ENCODE measurements around the gene IGSF3. TPM values are rescaled to one million over a fixed set of nuclear protein-coding genes. Genes with fewer than 3 reads are reported as not detected.
"Not testable (repeated sequence)": the region's sequence is repeated elsewhere in the genome, so short reads cannot be mapped to it uniquely, and the experiment has no call there.

IGSF3 gene
- total RNA-seq, 2 experiments from 2014 or later = 0.03 to 0.91 TPM

DNA sequence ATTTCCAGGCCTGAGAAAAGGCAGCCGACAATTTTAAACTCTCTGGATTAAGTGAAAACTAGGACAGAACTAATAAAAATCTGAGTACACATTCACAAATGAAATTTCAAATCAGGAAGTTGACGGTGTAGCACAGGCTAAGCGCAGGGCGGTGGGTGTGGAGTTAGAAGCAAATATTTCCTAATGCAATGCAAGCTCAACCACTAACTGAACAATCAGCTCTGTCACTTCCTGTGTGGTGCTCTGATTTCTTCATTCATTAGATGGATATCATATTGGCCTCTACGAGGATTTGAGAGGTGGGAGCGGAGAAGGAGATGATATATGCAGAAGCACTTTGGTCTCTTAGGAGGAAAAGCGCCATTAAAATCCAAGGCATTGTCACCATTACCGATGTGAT is 61.5 kb downstream of the IGSF3 start:
- ATAC-seq; H3K36me3 Mint-ChIP-seq; H3K9me3 Mint-ChIP-seq (ENCODE audit: low read depth); DNase-seq; H3K4me3 Mint-ChIP-seq; H3K4me1 Mint-ChIP-seq; H3K27ac Mint-ChIP-seq; CTCF ChIA-PET; H3K27me3 Mint-ChIP-seq: not testable (repeated sequence)

GRCh38 chr1:116605315-116605714 is 62.2 kb downstream of the IGSF3 start:
- no peaks in the 10 kb centered on the region for H3K36me3 Mint-ChIP-seq
- CTCF ChIA-PET = no interaction called here
- H3K4me1 Mint-ChIP-seq = peaks cover 2% of the 10 kb centered on the region
- ATAC-seq = no peak
- no peaks in the 10 kb centered on the region for H3K27me3 Mint-ChIP-seq
- H3K9me3 Mint-ChIP-seq (ENCODE audit: low read depth) = no peaks in the 10 kb centered on the region
- DNase-seq = no peak
- no peak overlapping the region for H3K27ac Mint-ChIP-seq
- no peak overlapping the region for H3K4me3 Mint-ChIP-seq

DNA sequence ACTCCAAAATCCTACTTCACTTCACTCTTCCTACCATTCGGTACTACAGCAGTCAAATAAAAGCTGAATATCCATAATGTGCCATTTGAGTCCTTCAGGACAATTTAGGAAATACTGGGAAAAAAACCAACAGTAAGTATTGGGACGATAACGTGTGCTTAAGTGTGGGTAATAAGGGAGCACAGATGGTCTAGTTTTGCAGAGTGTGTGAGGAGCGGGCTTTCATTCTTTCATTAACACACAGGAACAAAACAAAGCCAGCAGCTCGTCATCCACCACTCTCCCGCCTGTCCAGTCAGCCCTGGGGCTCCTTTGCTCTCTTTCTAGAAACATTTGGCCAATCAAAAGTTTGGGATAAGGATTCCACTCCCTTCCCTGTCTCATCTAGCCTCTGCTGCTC is 63.1 kb downstream of the IGSF3 start:
- ATAC-seq; H3K36me3 Mint-ChIP-seq; CTCF ChIA-PET; H3K4me3 Mint-ChIP-seq; H3K27ac Mint-ChIP-seq; H3K4me1 Mint-ChIP-seq; DNase-seq; H3K27me3 Mint-ChIP-seq; H3K9me3 Mint-ChIP-seq (ENCODE audit: low read depth): not testable (repeated sequence)

GRCh38 chr1:116603646-116604045 is 63.9 kb downstream of the IGSF3 start:
- DNase-seq; H3K4me3 Mint-ChIP-seq; H3K4me1 Mint-ChIP-seq; ATAC-seq; H3K27ac Mint-ChIP-seq; CTCF ChIA-PET; H3K9me3 Mint-ChIP-seq (ENCODE audit: low read depth); H3K27me3 Mint-ChIP-seq; H3K36me3 Mint-ChIP-seq: not testable (repeated sequence)

DNA sequence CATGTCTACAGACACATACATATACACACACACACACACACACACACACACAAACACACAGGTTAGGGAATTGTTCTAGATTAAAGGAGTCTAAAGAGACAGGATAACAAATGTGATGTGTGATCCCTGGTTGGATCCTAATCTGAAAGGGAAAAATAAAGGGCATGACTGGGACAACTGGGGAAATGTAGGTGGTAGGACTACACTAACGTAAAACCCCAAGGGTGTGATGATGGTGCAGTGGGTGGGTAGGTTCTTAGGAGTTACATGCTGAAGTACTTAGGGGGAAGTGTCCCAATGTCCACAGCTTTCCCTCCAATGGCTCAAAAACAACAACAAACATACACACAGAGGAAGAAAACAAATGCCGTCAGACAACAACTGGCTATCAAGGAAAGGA is 68.2 kb downstream of the IGSF3 start:
- H3K27ac Mint-ChIP-seq; ATAC-seq; H3K27me3 Mint-ChIP-seq; DNase-seq; H3K4me3 Mint-ChIP-seq; H3K36me3 Mint-ChIP-seq; H3K9me3 Mint-ChIP-seq (ENCODE audit: low read depth): not testable (repeated sequence)
- CTCF ChIA-PET = interaction anchor here (1.6 kb wide), 1 partner anchor 24 kb away, joined by 3 read pairs; no protein-coding TSS in a partner anchor
- peaks cover 14% of the 10 kb centered on the region for H3K4me1 Mint-ChIP-seq

DNA sequence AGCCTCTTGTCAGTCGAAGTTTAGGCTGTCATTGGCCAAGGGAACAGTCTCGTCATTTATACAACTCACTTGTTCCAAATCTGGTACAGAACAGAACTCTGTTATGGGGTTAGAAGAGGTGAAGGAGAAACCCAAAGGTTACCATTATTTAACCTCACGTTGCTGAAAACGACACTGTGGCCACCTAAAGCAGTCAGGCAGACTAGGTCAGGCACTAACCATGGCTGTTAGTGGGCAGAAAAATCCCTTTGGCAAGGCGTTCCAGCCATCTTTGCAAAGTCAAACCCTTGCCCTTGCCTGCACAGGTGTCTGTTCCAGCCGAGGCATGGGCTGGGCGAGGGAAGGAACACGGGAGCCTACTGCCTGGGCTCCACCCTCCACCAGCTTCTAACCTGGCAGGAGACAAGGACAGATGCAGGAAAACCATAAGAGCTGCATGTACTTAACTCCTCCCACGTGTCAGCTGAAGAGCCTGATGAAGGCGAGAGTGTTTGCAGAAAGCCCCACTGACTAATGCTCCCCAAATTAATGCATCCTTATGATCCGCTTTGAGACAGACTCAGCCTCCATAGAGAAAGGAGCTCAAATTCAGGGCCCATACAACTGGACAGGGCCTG is 69.0 kb downstream of the IGSF3 start:
- H3K27ac Mint-ChIP-seq; H3K9me3 Mint-ChIP-seq (ENCODE audit: low read depth); DNase-seq; ATAC-seq; H3K36me3 Mint-ChIP-seq; H3K27me3 Mint-ChIP-seq; H3K4me3 Mint-ChIP-seq: not testable (repeated sequence)
- peaks cover 14% of the 10 kb centered on the region for H3K4me1 Mint-ChIP-seq
- CTCF ChIA-PET = interaction anchor here (1.6 kb wide), 1 partner anchor 24 kb away, joined by 3 read pairs; no protein-coding TSS in a partner anchor

DNA sequence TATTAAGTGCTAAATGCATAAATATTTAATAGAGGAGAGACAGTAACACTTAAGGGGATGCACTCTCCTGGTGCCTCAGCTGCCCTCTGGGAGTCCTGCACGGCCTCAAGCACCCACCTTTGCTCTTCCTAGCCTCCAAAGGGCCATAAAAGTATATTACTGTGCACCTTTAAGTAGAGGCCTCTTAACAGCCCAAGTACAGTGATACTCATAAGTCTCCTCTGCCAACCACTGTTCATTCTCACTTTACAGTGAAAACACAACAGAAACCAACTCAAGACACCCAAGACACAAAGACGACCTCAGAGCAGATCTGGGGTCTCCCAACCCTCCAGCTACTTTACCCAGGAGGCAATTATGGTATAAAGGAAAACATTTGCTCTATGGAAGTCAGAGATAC is 70.1 kb downstream of the IGSF3 start:
- not testable (repeated sequence) for H3K27me3 Mint-ChIP-seq; DNase-seq; H3K4me3 Mint-ChIP-seq; H3K36me3 Mint-ChIP-seq; H3K9me3 Mint-ChIP-seq (ENCODE audit: low read depth); ATAC-seq; H3K27ac Mint-ChIP-seq
- H3K4me1 Mint-ChIP-seq = peaks cover 14% of the 10 kb centered on the region
- CTCF ChIA-PET = interaction anchor here (1.3 to 3.0 kb wide), 4 partner anchors 23 to 462 kb away, joined by 4 to 30 read pairs (median 8); partner anchors contain the start of gene TTF2

DNA sequence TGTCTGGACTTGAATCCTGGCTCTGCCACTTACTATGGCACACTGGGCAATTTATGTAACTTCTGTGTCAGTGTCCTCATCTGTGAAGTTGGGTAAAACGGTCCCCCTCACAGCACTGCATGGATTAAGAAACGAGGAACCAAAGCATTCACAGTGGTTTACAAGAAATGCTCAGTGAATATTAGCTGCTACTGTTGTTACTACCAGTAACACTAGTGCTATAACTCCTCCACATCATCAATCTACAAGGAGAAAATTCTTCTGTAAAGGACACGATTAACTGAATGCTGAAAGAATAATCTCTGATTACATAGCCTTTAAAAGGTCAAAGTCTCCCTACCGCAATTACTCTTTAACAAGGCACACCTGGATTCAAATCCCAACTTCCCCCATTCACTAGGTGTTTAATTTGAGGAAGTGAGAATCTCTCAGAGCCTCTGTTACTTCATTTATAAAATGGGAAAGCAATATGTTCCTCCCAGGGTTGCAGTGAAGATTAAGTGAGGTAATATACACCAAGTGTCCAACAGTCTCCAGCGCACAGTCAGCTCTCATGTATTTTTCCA is 70.7 kb downstream of the IGSF3 start:
- CTCF ChIA-PET = interaction anchor here (0.8 to 3.0 kb wide), 7 partner anchors 20 to 463 kb away, joined by 3 to 30 read pairs (median 7); partner anchors contain the start of genes CD58 and TTF2
- H3K4me1 Mint-ChIP-seq = peaks cover 14% of the 10 kb centered on the region
- not testable (repeated sequence) for H3K27me3 Mint-ChIP-seq; DNase-seq; H3K36me3 Mint-ChIP-seq; H3K4me3 Mint-ChIP-seq; H3K9me3 Mint-ChIP-seq (ENCODE audit: low read depth); H3K27ac Mint-ChIP-seq; ATAC-seq

- DNase-seq (peak; percentile 51), ATAC-seq (peak; percentile 81)
- not testable (repeated sequence) for H3K36me3 Mint-ChIP-seq; H3K9me3 Mint-ChIP-seq (ENCODE audit: low read depth); H3K27ac Mint-ChIP-seq; H3K27me3 Mint-ChIP-seq
- peaks cover 14% of the 10 kb centered on the region for H3K4me1 Mint-ChIP-seq
- H3K4me3 Mint-ChIP-seq = peak overlapping the region; percentile 29
- CTCF ChIA-PET = interaction anchor here (0.8 to 3.0 kb wide), 10 partner anchors 14 to 464 kb away, joined by 3 to 30 read pairs (median 4); partner anchors contain the start of genes CD58 and TTF2
These were observed 71.4 kb downstream of the IGSF3 start for GRCh38 chr1:116595946-116596741.

DNA sequence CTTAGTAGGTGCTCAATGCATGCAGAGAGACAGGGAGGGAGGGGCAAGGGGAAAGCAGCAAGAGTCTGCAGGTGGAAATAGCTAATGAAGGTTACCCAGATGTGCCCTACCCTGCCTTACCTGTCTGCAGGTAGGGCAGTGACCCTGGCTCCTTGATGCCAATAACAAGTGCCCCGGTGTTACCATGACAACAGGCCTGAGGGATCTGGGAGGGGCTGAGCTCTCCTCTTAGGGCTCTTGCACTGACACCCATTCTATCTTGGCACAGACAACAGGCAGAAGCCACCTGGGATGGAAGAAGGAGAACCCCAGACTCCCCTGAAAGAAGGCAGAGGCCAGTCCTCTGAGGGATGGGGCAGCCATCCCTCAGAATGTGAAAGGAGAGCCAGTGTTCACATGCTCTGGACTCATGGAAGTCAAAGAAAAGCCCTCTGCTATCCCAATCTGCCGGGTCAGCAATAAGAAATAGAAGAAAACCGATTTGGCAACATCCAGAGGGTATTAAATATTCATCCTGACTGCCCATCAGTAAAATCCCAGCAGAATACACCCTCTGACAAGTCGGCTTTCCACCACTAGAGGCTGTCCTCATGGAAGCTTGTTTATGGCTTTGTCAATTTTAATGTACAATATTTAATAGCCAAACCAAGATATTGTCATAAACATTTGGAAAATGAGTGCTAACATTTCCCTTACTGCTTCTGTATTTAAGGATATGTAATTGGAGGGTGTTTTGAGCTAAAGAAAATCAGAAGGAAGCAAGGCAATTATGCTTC is 72.3 kb downstream of the IGSF3 start:
- not testable (repeated sequence) for H3K36me3 Mint-ChIP-seq; H3K27ac Mint-ChIP-seq; H3K27me3 Mint-ChIP-seq; H3K9me3 Mint-ChIP-seq (ENCODE audit: low read depth); ATAC-seq; DNase-seq; H3K4me3 Mint-ChIP-seq
- H3K4me1 Mint-ChIP-seq = peaks cover 14% of the 10 kb centered on the region
- CTCF ChIA-PET = interaction anchor here (0.6 to 3.0 kb wide), 9 partner anchors 12 to 456 kb away, joined by 3 to 30 read pairs (median 5); partner anchors contain the start of gene CD58

DNA sequence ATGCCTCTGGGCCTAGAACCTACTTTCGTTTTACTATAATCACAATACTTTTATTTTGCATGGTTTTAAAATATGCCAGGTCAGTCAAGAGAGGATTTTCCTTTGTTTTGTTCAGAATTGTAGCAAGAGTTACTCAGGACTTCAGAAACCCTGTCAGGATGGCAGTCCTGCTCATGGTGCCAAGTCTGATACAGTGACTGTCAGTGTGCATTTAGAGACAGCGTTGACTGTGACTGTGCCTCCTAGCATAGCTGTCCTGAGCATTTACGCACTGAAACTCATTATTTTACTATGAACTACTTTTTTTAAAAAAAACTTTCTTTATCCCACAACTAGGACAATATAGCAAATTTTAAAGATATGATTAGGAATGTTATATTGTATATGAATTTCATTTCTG is 73.6 kb downstream of the IGSF3 start:
- peaks cover 14% of the 10 kb centered on the region for H3K4me1 Mint-ChIP-seq
- not testable (repeated sequence) for H3K27ac Mint-ChIP-seq; DNase-seq; H3K36me3 Mint-ChIP-seq; H3K4me3 Mint-ChIP-seq; H3K27me3 Mint-ChIP-seq; ATAC-seq; H3K9me3 Mint-ChIP-seq (ENCODE audit: low read depth)
- CTCF ChIA-PET = interaction anchor here (0.7 kb wide), 1 partner anchor 109 kb away, joined by 3 read pairs; no protein-coding TSS in a partner anchor

DNA sequence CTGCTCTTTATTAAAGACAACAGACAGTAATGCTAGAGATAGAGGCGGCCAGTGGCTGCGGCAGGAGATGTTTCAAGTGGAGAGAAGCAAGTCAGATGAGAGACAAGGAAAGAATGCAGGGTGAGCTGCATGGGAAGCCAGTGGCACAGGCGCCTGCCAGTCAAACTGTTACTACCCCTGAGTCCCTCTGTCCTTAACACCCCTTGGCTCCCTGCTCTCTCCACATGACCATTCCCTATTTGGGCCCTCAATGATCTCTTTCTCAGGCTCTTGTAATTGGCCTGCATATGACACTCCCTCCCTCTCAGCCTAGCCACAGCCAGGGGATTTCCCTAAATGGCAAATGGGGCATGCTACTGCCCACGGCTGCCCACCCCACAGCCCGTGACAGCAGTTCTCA is 74.1 kb downstream of the IGSF3 start:
- H3K27me3 Mint-ChIP-seq; ATAC-seq; H3K9me3 Mint-ChIP-seq (ENCODE audit: low read depth); H3K4me3 Mint-ChIP-seq; CTCF ChIA-PET; H3K36me3 Mint-ChIP-seq; DNase-seq; H3K27ac Mint-ChIP-seq: not testable (repeated sequence)
- H3K4me1 Mint-ChIP-seq = peaks cover 14% of the 10 kb centered on the region
